HL-60 (cell line): ENCODE measurements around the gene ELFN2.

ENCODE experiments used
- DNase-seq, 2 experiments: peaks; one replicate each; pipeline ENCODE4 v3.0.0-alpha.2; 2010 to 2020; ENCODE audit warnings: low read depth in 1 of 2, low spot score in 1 of 2
- H3K27ac ChIP-seq: fragments of 250-450 bp; sonication (Bioruptor Pico); replicated peaks from 2 replicates; pipeline ENCODE4 v1.5.1; 2020; ENCODE audit warnings: mild to moderate bottlenecking, moderate library complexity
- H3K27me3 ChIP-seq: fragments of 250-450 bp; sonication (Bioruptor Pico); 2 replicates; pipeline ENCODE4 v1.5.1; 2021; ENCODE audit warnings: mild to moderate bottlenecking, moderate library complexity; ENCODE audit not compliant: insufficient read depth, poor library complexity, severe bottlenecking
- H3K4me3 ChIP-seq: replicated peaks from 2 replicates; pipeline ENCODE4 v1.5.1; 2011; ENCODE audit warnings: mild to moderate bottlenecking, control low read depth, low read length; ENCODE audit not compliant: insufficient read depth
- CTCF ChIP-seq: IDR thresholded peaks from one replicate; pipeline ENCODE4 v1.5.1; 2011; ENCODE audit warnings: low read length, control low read depth, inconsistent platforms; ENCODE audit not compliant: insufficient read depth
- GABPA ChIP-seq: IDR thresholded peaks from 2 replicates; pipeline ENCODE4 v1.6.1; 2012; ENCODE audit warnings: low read depth
- POLR2AphosphoS5 ChIP-seq: IDR thresholded peaks from 2 replicates; pipeline ENCODE4 v1.6.1; 2012; ENCODE audit warnings: low read depth
- REST ChIP-seq: IDR thresholded peaks from 2 replicates; pipeline ENCODE4 v1.6.1; 2012; ENCODE audit warnings: low read depth; ENCODE audit not compliant: insufficient replicate concordance
- SPI1 ChIP-seq: IDR thresholded peaks from 2 replicates; pipeline ENCODE4 v1.6.1; 2012; ENCODE audit warnings: low read depth, mild to moderate bottlenecking, borderline replicate concordance

Gene ELFN2

GRCh38 chr22:37427711-37428635 is 694 bp upstream of the ELFN2 start:
- peaks cover 75% of the 10 kb centered on the region for H3K27me3 ChIP-seq
- H3K27ac ChIP-seq, result no peak overlapping the region
- TF ChIP-seq CTCF, result no peak
- TF ChIP-seq GABPA, result no peak
- TF ChIP-seq REST, result no peak
- TF ChIP-seq SPI1, result no peak
- no peak for TF ChIP-seq POLR2AphosphoS5
- no peak for DNase-seq
- H3K4me3 ChIP-seq, result no peak overlapping the region

GRCh38 chr22:37426706-37427134 is 559 bp downstream of the ELFN2 start:
- H3K27me3 ChIP-seq, result peaks cover 81% of the 10 kb centered on the region
- TF ChIP-seq CTCF (no peak), POLR2AphosphoS5 (no peak), SPI1 (no peak), REST (no peak), GABPA (no peak)
- H3K27ac ChIP-seq, result no peak overlapping the region
- no peak overlapping the region for H3K4me3 ChIP-seq
- DNase-seq, result no peak

GRCh38 chr22:37425800-37426705 is 1.2 kb downstream of the ELFN2 start:
- no peak overlapping the region for H3K4me3 ChIP-seq
- peaks cover 86% of the 10 kb centered on the region for H3K27me3 ChIP-seq
- TF ChIP-seq SPI1 (no peak), GABPA (no peak), CTCF (no peak), REST (no peak), POLR2AphosphoS5 (no peak)
- no peak overlapping the region for H3K27ac ChIP-seq
- DNase-seq, result peak in 1 of 2 experiments; percentile 16
